HEK293 (cell line): Measurements from ENCODE around the gene EOGT.

ENCODE experiments used
- CTCF ChIA-PET: fragments of 350-600 bp; formaldehyde crosslinking; extraction: SDS; loops from one replicate; lab custom pipeline; 2021; ENCODE audit warnings: antibody characterized with exemption; lab: Yijun Ruan, JAX
- POLR2A ChIA-PET: fragments of 300-600 bp; formaldehyde crosslinking; extraction: SDS; loops from one replicate; lab custom pipeline; 2020; ENCODE audit warnings: antibody characterized with exemption, inconsistent platforms; lab: Yijun Ruan, JAX
- H3K27ac ChIP-seq: fragments of 200-500 bp; sonication (Bioruptor generic); 2 replicates; pipeline ENCODE4 v1.5.1; 2014; ENCODE audit warnings: low read depth, low read length, control low read depth, inconsistent platforms; ENCODE audit errors: extremely low read depth
- H3K36me3 ChIP-seq, 2 experiments: fragments of 200-500 bp in 1 of 2; sonication (Bioruptor generic) in 1 of 2; 1 replicate in 1 of 2; 2 replicates in 1 of 2; pipeline ENCODE4 v1.5.1; 2014 to 2017; ENCODE audit warnings: inconsistent platforms in 2 of 2, low read length in 2 of 2; ENCODE audit not compliant: control insufficient read depth in 2 of 2, insufficient read depth in 1 of 2
- H3K4me1 ChIP-seq: fragments of 200-500 bp; sonication (Bioruptor generic); 2 replicates; pipeline ENCODE4 v1.5.1; 2014; ENCODE audit warnings: mild to moderate bottlenecking, low read length, inconsistent platforms; ENCODE audit not compliant: control insufficient read depth, insufficient read depth
- H3K4me3 ChIP-seq: 2 replicates; pipeline ENCODE4 v1.5.1; 2011; ENCODE audit warnings: low read depth, mild to moderate bottlenecking, control low read depth, low read length, moderate library complexity
- H3K9me3 ChIP-seq: fragments of 200-500 bp; sonication (Bioruptor generic); 2 replicates; pipeline ENCODE4 v1.5.1; 2014; ENCODE audit warnings: low read depth, low read length, inconsistent platforms; ENCODE audit not compliant: control insufficient read depth, insufficient read depth
- BCL6B ChIP-seq: fragments of 450-650 bp; formaldehyde crosslinking; IDR thresholded peaks from 2 replicates; pipeline ENCODE4 v1.5.1; 2017; ENCODE audit warnings: missing biosample characterization, missing genetic modification characterization
- ELK4 ChIP-seq: IDR thresholded peaks from 2 replicates; pipeline ENCODE4 v1.6.1; 2011; ENCODE audit warnings: mild to moderate bottlenecking, low read depth, low read length, borderline replicate concordance
- FEZF1 ChIP-seq: fragments of 450-650 bp; formaldehyde crosslinking; IDR thresholded peaks from 2 replicates; pipeline ENCODE4 v1.5.1; 2016; ENCODE audit warnings: missing biosample characterization, missing genetic modification characterization
- GLI2 ChIP-seq: fragments of 450-650 bp; formaldehyde crosslinking; IDR thresholded peaks from 2 replicates; pipeline ENCODE4; 2017; ENCODE audit warnings: missing biosample characterization, missing genetic modification characterization, low read depth, borderline replicate concordance
- KLF17 ChIP-seq: fragments of 450-650 bp; formaldehyde crosslinking; IDR thresholded peaks from 2 replicates; pipeline ENCODE4 v1.5.1; 2016; ENCODE audit warnings: missing biosample characterization, missing genetic modification characterization
- PRDM4 ChIP-seq: fragments of 450-650 bp; formaldehyde crosslinking; IDR thresholded peaks from 2 replicates; pipeline ENCODE4 v1.5.1; 2017; ENCODE audit warnings: missing biosample characterization, missing genetic modification characterization
- SP3 ChIP-seq: fragments of 450-650 bp; formaldehyde crosslinking; IDR thresholded peaks from 2 replicates; pipeline ENCODE4 v1.5.1; 2016; ENCODE audit warnings: missing biosample characterization, missing genetic modification characterization
- SP7 ChIP-seq: fragments of 450-650 bp; formaldehyde crosslinking; IDR thresholded peaks from 2 replicates; pipeline ENCODE4 v1.5.1; 2016; ENCODE audit warnings: missing biosample characterization, missing genetic modification characterization
- ZBTB26 ChIP-seq: fragments of 450-650 bp; formaldehyde crosslinking; optimal IDR thresholded peaks from 2 replicates; pipeline ENCODE3; 2016; ENCODE audit warnings: missing biosample characterization, mild to moderate bottlenecking, missing genetic modification characterization
- ZBTB8A ChIP-seq: fragments of 450-650 bp; formaldehyde crosslinking; IDR thresholded peaks from 2 replicates; pipeline ENCODE4 v1.5.1; 2016; ENCODE audit warnings: missing biosample characterization, missing genetic modification characterization
- ZFHX2 ChIP-seq: fragments of 450-650 bp; formaldehyde crosslinking; conservative IDR thresholded peaks from 2 replicates; pipeline ENCODE4 v1.5.1; 2016; ENCODE audit warnings: missing biosample characterization, missing genetic modification characterization
- ZNF19 ChIP-seq: fragments of 450-650 bp; formaldehyde crosslinking; IDR thresholded peaks from 2 replicates; pipeline ENCODE4; 2016; ENCODE audit warnings: missing biosample characterization, missing genetic modification characterization, low read depth
- ZNF202 ChIP-seq: fragments of 450-650 bp; formaldehyde crosslinking; IDR thresholded peaks from 2 replicates; pipeline ENCODE4 v1.5.1; 2016; ENCODE audit warnings: missing biosample characterization, missing genetic modification characterization, borderline replicate concordance
- ZNF366 ChIP-seq: fragments of 450-650 bp; formaldehyde crosslinking; conservative IDR thresholded peaks from 2 replicates; pipeline ENCODE4 v1.5.1; 2016; ENCODE audit warnings: missing biosample characterization, missing genetic modification characterization
- ZNF449 ChIP-seq: fragments of 450-650 bp; formaldehyde crosslinking; IDR thresholded peaks from 2 replicates; pipeline ENCODE4 v1.5.1; 2017; ENCODE audit warnings: missing biosample characterization, mild to moderate bottlenecking, missing genetic modification characterization, moderate library complexity
- ZNF514 ChIP-seq: fragments of 450-650 bp; formaldehyde crosslinking; IDR thresholded peaks from 2 replicates; pipeline ENCODE4 v1.5.1; 2016; ENCODE audit warnings: missing biosample characterization, missing genetic modification characterization
- ZNF521 ChIP-seq: fragments of 450-650 bp; formaldehyde crosslinking; IDR thresholded peaks from 2 replicates; pipeline ENCODE4 v1.5.1; 2017; ENCODE audit warnings: missing biosample characterization, mild to moderate bottlenecking, missing genetic modification characterization
- ZNF549 ChIP-seq: fragments of 450-650 bp; IDR thresholded peaks from 2 replicates; pipeline ENCODE4 v1.5.1; 2018; ENCODE audit warnings: missing biosample characterization, missing genetic modification characterization, mild to moderate bottlenecking, inconsistent platforms, moderate library complexity
- ZNF558 ChIP-seq: fragments of 450-650 bp; formaldehyde crosslinking; IDR thresholded peaks from 2 replicates; pipeline ENCODE4 v1.5.1; 2016; ENCODE audit warnings: missing biosample characterization, missing genetic modification characterization
- ZNF596 ChIP-seq: fragments of 450-650 bp; IDR thresholded peaks from 2 replicates; pipeline ENCODE4 v1.5.0; 2018; ENCODE audit warnings: missing biosample characterization, mild to moderate bottlenecking, missing genetic modification characterization, moderate library complexity
- ZNF610 ChIP-seq: fragments of 450-650 bp; formaldehyde crosslinking; IDR thresholded peaks from 2 replicates; pipeline ENCODE4 v1.5.1; 2016; ENCODE audit warnings: missing biosample characterization, missing genetic modification characterization, borderline replicate concordance
- ZNF639 ChIP-seq: fragments of 450-650 bp; formaldehyde crosslinking; IDR thresholded peaks from 2 replicates; pipeline ENCODE4 v1.5.1; 2016; ENCODE audit warnings: missing biosample characterization, missing genetic modification characterization
- ZNF664 ChIP-seq: fragments of 450-650 bp; formaldehyde crosslinking; IDR thresholded peaks from 2 replicates; pipeline ENCODE4 v1.5.1; 2016; ENCODE audit warnings: missing biosample characterization, missing genetic modification characterization
- ZSCAN30 ChIP-seq: fragments of 450-650 bp; IDR thresholded peaks from 2 replicates; pipeline ENCODE4 v1.5.1; 2018; ENCODE audit warnings: missing biosample characterization, mild to moderate bottlenecking, missing genetic modification characterization, moderate library complexity
- ZSCAN4 ChIP-seq: fragments of 450-650 bp; formaldehyde crosslinking; IDR thresholded peaks from 2 replicates; pipeline ENCODE4 v1.5.1; 2017; ENCODE audit warnings: missing biosample characterization, missing genetic modification characterization

Gene EOGT

GRCh38 chr3:69013253-69014021, at the start of gene EOGT:
EOGT (minus strand) TSS chr3:69013684; CDS start chr3:69009846, 3,838 bp downstream.
- Histone ChIP-seq H3K4me3 (peak within 1 kb of the TSS; percentile 79), H3K36me3 (peaks cover 0 to 42% of the 10 kb centered on the region in 2 experiments; a peak in 1 of 3 replicates), H3K4me1 (no peaks in the 10 kb centered on the region), H3K27ac (peak within 1 kb of the TSS; percentile 76; the same call in 1 of the 2 replicates), H3K9me3 (no peaks in the 10 kb centered on the region)
- ChIA-PET POLR2A (interaction anchor here (0.7 to 1.7 kb wide), 5 partner anchors 11 to 667 kb away, joined by 3 to 6 read pairs (median 3); partner anchors contain the start of genes ARL6IP5 and TMF1), CTCF (interaction anchor here (0.6 kb wide), 1 partner anchor 9 kb away, joined by 3 read pairs; no protein-coding TSS in a partner anchor)
- no peak for TF ChIP-seq PRDM4 (tag by site-specific recombination)
- peak; percentile 56; the same call in 1 of the 2 replicates for TF ChIP-seq SP3
- no peak for TF ChIP-seq ZSCAN4 (tag by site-specific recombination)
- TF ChIP-seq ZNF449: peak; percentile 60
- TF ChIP-seq KLF17: peak; percentile 42; the same call in 1 of the 2 replicates
- no peak for TF ChIP-seq GLI2 (tag by site-specific recombination)
- TF ChIP-seq ZBTB26 (tag by site-specific recombination): peak; percentile 88
- peak; percentile 82 for TF ChIP-seq ZSCAN30 (tag by site-specific recombination)
- TF ChIP-seq BCL6B (tag by site-specific recombination): no peak
- TF ChIP-seq ZNF664 (tag by site-specific recombination): no peak
- no peak for TF ChIP-seq FEZF1 (tag by site-specific recombination)
- no peak for TF ChIP-seq ZNF639
- TF ChIP-seq ZNF202 (tag by site-specific recombination): no peak
- TF ChIP-seq ZNF558: no peak
- TF ChIP-seq ZNF549 (tag by site-specific recombination): no peak
- TF ChIP-seq ZNF19 (tag by site-specific recombination): no peak
- TF ChIP-seq ZNF521 (tag by site-specific recombination): no peak
- peak; percentile 96 for TF ChIP-seq ZBTB8A (tag by site-specific recombination)
- TF ChIP-seq ZFHX2 (tag by site-specific recombination): peak; percentile 95
- TF ChIP-seq ZNF596 (tag by site-specific recombination): 0 out of 2 replicates have a peak, but pooled peaks have one; percentile 17
- peak; percentile 44 for TF ChIP-seq SP7 (tag by site-specific recombination)
- TF ChIP-seq ZNF366 (tag by site-specific recombination): no peak
- TF ChIP-seq ELK4: no peak
- no peak for TF ChIP-seq ZNF514 (tag by site-specific recombination)
- TF ChIP-seq ZNF610 (tag by site-specific recombination): peak; percentile 71
